K562 (cell line): Measurements from ENCODE around the gene NFATC1. TPM values are rescaled to one million over a fixed set of nuclear protein-coding genes. Genes with fewer than 3 reads are reported as not detected.

ENCODE experiments used
- ATAC-seq: fragments of 200-7000 bp; cut with Tn5 transposase; 3 replicates; pipeline ENCODE4 v1.9.1; 2020; ENCODE audit warnings: moderate library complexity
- BruUV-seq: library from RNA; stranded (reverse); fragments of 400-500 nt; replicated peaks from 2 replicates; lab custom pipeline; 2021; lab: Mats Ljungman, UMichigan
- CTCF ChIA-PET: fragments of 300-600 bp; formaldehyde crosslinking; extraction: SDS; loops from one replicate; lab custom pipeline; 2021; ENCODE audit warnings: low intra/inter-chr PET ratio; lab: Yijun Ruan, JAX
- POLR2A ChIA-PET: fragments of 300-600, 350-650 bp; sonication (Branson Sonifier 250); formaldehyde crosslinking; extraction: SDS; loops from one replicate; lab custom pipeline; 2021; ENCODE audit warnings: antibody characterized with exemption, inconsistent platforms; lab: Yijun Ruan, JAX
- DNase-seq, 4 experiments: peaks; one replicate each; pipeline versions ENCODE4 v3.0.0 to v3.0.0-alpha.2; 2011 to 2018; ENCODE audit warnings: low spot score in 3 of 4, mixed read lengths in 3 of 4; ENCODE audit errors: extremely low read depth in 1 of 4
- FAIRE-seq: peaks from 2 replicates; lab custom pipeline; 2011; peaks lifted over from hg19 to GRCh38; lab: Jason Lieb, UNC
- H2AFZ ChIP-seq: 2 replicates; pipeline ENCODE4 v1.6.0; 2011; ENCODE audit warnings: low read depth, low read length, control low read depth, inconsistent platforms
- H3K27ac ChIP-seq: fragments of 200-600 bp; 3 replicates; pipeline ENCODE4 v1.8.0; 2011; ENCODE audit warnings: low read depth, mild to moderate bottlenecking, control low read depth, inconsistent platforms, low read length, moderate library complexity, mixed read lengths; ENCODE audit errors: extremely low read depth
- H3K27me3 ChIP-seq, 2 experiments: fragments of 300-600 bp in 1 of 2; 2 replicates in 1 of 2; 3 replicates in 1 of 2; pipeline versions ENCODE4 v1.6.0 to v1.8.0; 2011; ENCODE audit warnings: inconsistent platforms in 2 of 2, low read length in 2 of 2, mild to moderate bottlenecking in 1 of 2, mixed read lengths in 1 of 2, moderate library complexity in 1 of 2; ENCODE audit not compliant: control insufficient read depth in 2 of 2, insufficient read depth in 2 of 2
- H3K36me3 ChIP-seq: fragments of 300-600 bp; 3 replicates; pipeline ENCODE4 v1.8.0; 2011; ENCODE audit warnings: mild to moderate bottlenecking, low read length, inconsistent platforms; ENCODE audit not compliant: control insufficient read depth, insufficient read depth
- H3K4me1 ChIP-seq, 2 experiments: fragments of 200-600 bp in 1 of 2; replicated peaks in 1 of 2; 2 replicates in 1 of 2; 3 replicates in 1 of 2; pipeline versions ENCODE4 v1.5.1 to v1.8.0; 2011; ENCODE audit warnings: inconsistent platforms in 2 of 2, low read length in 2 of 2, mild to moderate bottlenecking in 1 of 2, mixed read lengths in 1 of 2, moderate library complexity in 1 of 2; ENCODE audit not compliant: control insufficient read depth in 2 of 2, insufficient read depth in 2 of 2
- H3K4me2 ChIP-seq: 2 replicates; pipeline ENCODE4 v1.6.1; 2011; ENCODE audit warnings: low read length, control low read depth, inconsistent platforms, mixed read lengths; ENCODE audit not compliant: insufficient read depth
- H3K4me3 ChIP-seq: fragments of 200-600 bp; sonication (generic), shearing (Covaris generic); 2 replicates; pipeline ENCODE4 v1.5.1; 2016; ENCODE audit warnings: control low read depth, inconsistent platforms
- H3K79me2 ChIP-seq: fragments of 200-600 bp; 3 replicates; pipeline ENCODE4 v1.8.0; 2011; ENCODE audit warnings: low read length, inconsistent platforms; ENCODE audit not compliant: control insufficient read depth, insufficient read depth
- H3K9ac ChIP-seq, 2 experiments: 2 replicates each; pipeline versions ENCODE4 v1.6.0 to v1.6.1; 2011; ENCODE audit warnings: low read depth in 2 of 2, low read length in 2 of 2, control low read depth in 1 of 2, inconsistent platforms in 1 of 2, mild to moderate bottlenecking in 1 of 2, mixed read lengths in 1 of 2; ENCODE audit not compliant: insufficient read depth in 1 of 2
- H3K9me1 ChIP-seq: one replicate; pipeline ENCODE4 v1.6.0; 2011; ENCODE audit warnings: inconsistent platforms, mild to moderate bottlenecking, low read length, moderate library complexity; ENCODE audit not compliant: control insufficient read depth, insufficient read depth
- H3K9me3 ChIP-seq: replicated peaks from 2 replicates; pipeline ENCODE4 v1.5.1; 2011; ENCODE audit warnings: low read depth, low read length, inconsistent platforms; ENCODE audit not compliant: control insufficient read depth, insufficient read depth
- H4K20me1 ChIP-seq: replicated peaks from 2 replicates; pipeline ENCODE4 v1.6.1; 2011; ENCODE audit warnings: low read length, inconsistent platforms, mixed read lengths; ENCODE audit not compliant: control insufficient read depth, insufficient read depth
- CHAMP1 ChIP-seq: fragments of 450-650 bp; IDR thresholded peaks from 2 replicates; pipeline ENCODE4 v1.6.1; 2016; ENCODE audit warnings: mild to moderate bottlenecking
- MLLT1 ChIP-seq, 2 experiments: fragments of 450-650 bp; IDR thresholded peaks; 2 replicates each; pipeline ENCODE4 v1.6.1; 2016
- POLR2G ChIP-seq: fragments of 200-400 bp; formaldehyde crosslinking; IDR thresholded peaks from 2 replicates; pipeline ENCODE4 v1.6.1; 2017; ENCODE audit warnings: low read depth, mild to moderate bottlenecking, antibody characterized with exemption, low read length, moderate library complexity
- RBM34 ChIP-seq: fragments of 200-400 bp; formaldehyde crosslinking; IDR thresholded peaks from 2 replicates; pipeline ENCODE4 v1.6.1; 2018; ENCODE audit warnings: low read length, borderline replicate concordance; ENCODE audit not compliant: insufficient read depth
- SAFB ChIP-seq: fragments of 200-400 bp; formaldehyde crosslinking; IDR thresholded peaks from 2 replicates; pipeline ENCODE4 v1.6.1; 2017; ENCODE audit warnings: low read depth, low read length, borderline replicate concordance
- ZNF212 ChIP-seq: fragments of 450-650 bp; formaldehyde crosslinking; IDR thresholded peaks from 2 replicates; pipeline ENCODE4 v1.4.0; 2020; ENCODE audit warnings: mild to moderate bottlenecking
- ZNF778 ChIP-seq: fragments of 450-650 bp; formaldehyde crosslinking; IDR thresholded peaks from 2 replicates; pipeline ENCODE4 v1.4.0; 2020; ENCODE audit warnings: mild to moderate bottlenecking, moderate library complexity
- WGBS: fragments of 100-300 bp; shearing (Covaris generic); methylation state at CpG from one replicate; pipeline ENCODE4 v1.1.6; 2016; ENCODE audit warnings: low coverage, mixed read lengths; ENCODE audit not compliant: insufficient coverage; ENCODE audit errors: missing lambda C conversion rate; 5-methylcytosine and 5-hydroxymethylcytosine counted together
- in situ Hi-C: fragments of 300-500 bp; cut with MboI; formaldehyde crosslinking; loops from 4 replicates; pipeline ENCODE4 v1.15.0; 2018; ENCODE audit warnings: inconsistent platforms, mixed read lengths
- intact Hi-C: fragments of 100-400 bp; cut with micrococcal nuclease; formaldehyde crosslinking; loops from 2 replicates; pipeline ENCODE4 v1.14.2; 2022
- polyA plus RNA-seq, 8 experiments: library from polyadenylated mRNA; depleted of rRNA in 4 of 8; stranded (reverse) in 5 of 8; unstranded in 3 of 8; fragments of >200 nt; fragmentation: Nextera tagmentation in 2 of 8; fragmentation: Illumina TruSeq in 1 of 8; extraction: Ambion mirVana in 2 of 8; extraction: Trizol in 1 of 8; gene quantifications; 2 replicates each; pipeline versions ENCODE4 v1.2.1 to v1.2.3, GENCODE V29; 2011 to 2014; ENCODE audit warnings: inconsistent platforms in 1 of 8, missing spikeins in 1 of 8
- total RNA-seq, 7 experiments: library from RNA; depleted of rRNA in 6 of 7; stranded (reverse); fragments of >200 nt in 6 of 7; fragmentation: Illumina TruSeq in 2 of 7; extraction: Trizol in 2 of 7; gene quantifications; 2 replicates each; pipeline versions ENCODE4 v1.2.1 to v1.2.3, GENCODE V29; 2011 to 2021; ENCODE audit warnings: low replicate concordance in 1 of 7
- TF ChIP-seq, protein P1 (sequence below): sonication (generic); formaldehyde crosslinking; IDR thresholded peaks from 2 replicates; pipeline ENCODE4 v1.4.0; 2020; ENCODE audit warnings: mild to moderate bottlenecking, missing genetic modification reagents

NFATC1 gene
- total and polyA plus RNA-seq, 9 of the 15 experiments (the other 6 are each of a cell fraction or from before 2014, with no cell fraction given) = 1.1 to 16.4 (median 2.5) TPM

GRCh38 chr18:79441420-79441819, 45.7 kb downstream of the NFATC1 start:
- H3K36me3 ChIP-seq = no peaks in the 10 kb centered on the region; the same call in 2 of the 3 replicates
- H3K27me3 ChIP-seq = no peaks in the 10 kb centered on the region
- H3K9me1 ChIP-seq = no peaks in the 10 kb centered on the region
- BruUV-seq = no TSS peak
- H3K9ac ChIP-seq = no peak overlapping the region
- ChIA-PET CTCF (no interaction called here), POLR2A (no interaction called here)
- WGBS = 94% methylated on average over 9 of the region's 16 CpGs
- FAIRE-seq = no peak
- intact Hi-C loops = no loop called here
- peak; percentile 7; the same call in 1 of the 2 replicates for TF ChIP-seq POLR2G
- no peak for TF ChIP-seq SAFB
- ATAC-seq = no peak
- in situ Hi-C loops = no loop called here
- no peak overlapping the region for H2AFZ ChIP-seq
- H3K27ac ChIP-seq = no peak overlapping the region
- H3K4me1 ChIP-seq = peaks cover 7 to 46% of the 10 kb centered on the region in 2 experiments; a peak in 4 of 5 replicates
- H3K79me2 ChIP-seq = no peaks in the 10 kb centered on the region
- no peak overlapping the region for H3K4me3 ChIP-seq
- H3K4me2 ChIP-seq = no peak overlapping the region
- 0 out of 2 replicates have a peak, but pooled peaks cover 4% of the 10 kb centered on the region for H4K20me1 ChIP-seq
- no peaks in the 10 kb centered on the region for H3K9me3 ChIP-seq
- no peak for DNase-seq

DNA sequence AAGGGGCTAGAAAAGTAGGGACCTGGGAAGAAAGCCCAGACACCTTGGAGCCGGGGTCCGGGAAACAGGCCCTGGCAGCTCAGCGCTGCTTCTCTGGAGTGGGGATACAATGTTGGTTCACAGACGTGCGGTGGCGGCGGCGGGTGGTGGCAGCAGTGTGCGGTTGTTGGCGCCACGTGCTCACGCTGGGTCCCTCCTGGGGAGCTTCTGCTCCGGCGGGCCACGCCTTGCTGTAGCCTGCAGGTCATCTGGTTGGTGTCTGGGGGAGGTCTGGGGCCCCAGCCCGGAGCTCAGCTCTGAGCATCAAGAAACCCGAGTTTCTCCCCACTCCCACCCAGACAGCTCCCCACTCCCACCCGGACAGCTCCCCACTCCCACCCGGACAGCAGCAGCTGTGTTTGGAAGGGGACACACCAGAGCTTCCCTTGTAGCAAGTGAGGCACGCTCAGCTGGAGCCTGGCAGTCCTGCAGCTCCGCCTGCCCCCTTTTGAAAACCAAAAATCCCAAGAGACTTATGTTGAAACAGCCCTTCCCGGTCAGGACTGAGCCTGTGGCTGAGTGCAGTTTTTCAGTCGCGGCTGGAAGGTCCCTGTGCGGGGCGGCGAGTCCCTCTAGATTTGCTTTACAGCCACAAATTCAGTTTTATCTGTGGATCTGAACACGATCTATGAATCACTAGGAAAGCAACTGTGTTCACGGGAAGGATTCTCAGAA, 46.9 kb downstream of the NFATC1 start:
- intact Hi-C loops = no loop called here
- POLR2A ChIA-PET = interaction anchor here (1.2 kb wide), 1 partner anchor 14 kb away, joined by 3 read pairs; no protein-coding TSS in a partner anchor
- no peak for TF ChIP-seq ZNF212
- no peak for TF ChIP-seq RBM34
- TF ChIP-seq, protein P1, sequence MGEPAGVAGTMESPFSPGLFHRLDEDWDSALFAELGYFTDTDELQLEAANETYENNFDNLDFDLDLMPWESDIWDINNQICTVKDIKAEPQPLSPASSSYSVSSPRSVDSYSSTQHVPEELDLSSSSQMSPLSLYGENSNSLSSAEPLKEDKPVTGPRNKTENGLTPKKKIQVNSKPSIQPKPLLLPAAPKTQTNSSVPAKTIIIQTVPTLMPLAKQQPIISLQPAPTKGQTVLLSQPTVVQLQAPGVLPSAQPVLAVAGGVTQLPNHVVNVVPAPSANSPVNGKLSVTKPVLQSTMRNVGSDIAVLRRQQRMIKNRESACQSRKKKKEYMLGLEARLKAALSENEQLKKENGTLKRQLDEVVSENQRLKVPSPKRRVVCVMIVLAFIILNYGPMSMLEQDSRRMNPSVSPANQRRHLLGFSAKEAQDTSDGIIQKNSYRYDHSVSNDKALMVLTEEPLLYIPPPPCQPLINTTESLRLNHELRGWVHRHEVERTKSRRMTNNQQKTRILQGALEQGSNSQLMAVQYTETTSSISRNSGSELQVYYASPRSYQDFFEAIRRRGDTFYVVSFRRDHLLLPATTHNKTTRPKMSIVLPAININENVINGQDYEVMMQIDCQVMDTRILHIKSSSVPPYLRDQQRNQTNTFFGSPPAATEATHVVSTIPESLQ (CRISPR knock-in tag) = no peak
- no peak for TF ChIP-seq ZNF778 (CRISPR knock-in tag)
- TF ChIP-seq MLLT1 (IDR thresholded peaks at IDR 0.05) = no peak
- no peak for TF ChIP-seq CHAMP1

More for the DNA sequence above, 46.9 kb downstream of the NFATC1 start:
- FAIRE-seq (no peak), ATAC-seq (no peak), DNase-seq (no peak)
- no peak overlapping the region for H3K9ac ChIP-seq
- no peaks in the 10 kb centered on the region for H3K27me3 ChIP-seq
- in situ Hi-C loops = no loop called here
- CTCF ChIA-PET = no interaction called here
- no peaks in the 10 kb centered on the region for H3K9me3 ChIP-seq
- H3K4me2 ChIP-seq = no peak overlapping the region
- H3K4me1 ChIP-seq = peaks cover 7 to 46% of the 10 kb centered on the region in 2 experiments; a peak in 4 of 5 replicates
- no TSS peak for BruUV-seq
- no peaks in the 10 kb centered on the region for H3K9me1 ChIP-seq
- WGBS = 67% methylated on average over 14 of the region's 29 CpGs
- H3K79me2 ChIP-seq = no peaks in the 10 kb centered on the region
- H3K27ac ChIP-seq = no peak overlapping the region
- H3K36me3 ChIP-seq = no peaks in the 10 kb centered on the region; the same call in 2 of the 3 replicates
- no peak overlapping the region for H2AFZ ChIP-seq
- H3K4me3 ChIP-seq = no peak overlapping the region
- H4K20me1 ChIP-seq = 0 out of 2 replicates have a peak, but pooled peaks cover 1% of the 10 kb centered on the region
